Left colon (tissue), 2 donors: ENCODE results near the gene ARHGEF38. TPM values are rescaled to one million over a fixed set of nuclear protein-coding genes. Genes with fewer than 3 reads are reported as not detected.
"Not testable (repeated sequence)": the region's sequence is repeated elsewhere in the genome, so short reads cannot be mapped to it uniquely, and the experiment has no call there.

Experiments
- ATAC-seq: fragments of 200-7000 bp; cut with Tn5 transposase; one replicate; pipeline ENCODE4 v1.9.1; 2020; ENCODE audit warnings: mild to moderate bottlenecking, moderate library complexity
- DNase-seq, 2 donors: peaks; one replicate each; pipeline ENCODE4 v3.0.0-alpha.2; 2020
- intact Hi-C, 2 donors: fragments of 100-400 bp; cut with DNase I in 1 of 2; cut with micrococcal nuclease in 1 of 2; formaldehyde crosslinking; loops; one replicate each; pipeline versions ENCODE4 v1.11.2 to v1.14.0; 2022; cut with DNase I, micrococcal nuclease
- total RNA-seq, 2 donors: library from RNA; stranded (reverse); fragmentation: NEBNext Ultra II Directional; extraction: Animal tissue kit (Norgen Biotek cat#: 25700); gene quantifications; one replicate each; pipeline ENCODE4 v1.2.1, GENCODE V29; 2021
- donor health status: DM: no; HTN: no; CAD: no.
- donor health status: DM: yes; HTN: yes; CAD: no.

ARHGEF38 gene
- total RNA-seq, 2 donors from 2014 or later = 11.6 to 23.7 TPM

DNA sequence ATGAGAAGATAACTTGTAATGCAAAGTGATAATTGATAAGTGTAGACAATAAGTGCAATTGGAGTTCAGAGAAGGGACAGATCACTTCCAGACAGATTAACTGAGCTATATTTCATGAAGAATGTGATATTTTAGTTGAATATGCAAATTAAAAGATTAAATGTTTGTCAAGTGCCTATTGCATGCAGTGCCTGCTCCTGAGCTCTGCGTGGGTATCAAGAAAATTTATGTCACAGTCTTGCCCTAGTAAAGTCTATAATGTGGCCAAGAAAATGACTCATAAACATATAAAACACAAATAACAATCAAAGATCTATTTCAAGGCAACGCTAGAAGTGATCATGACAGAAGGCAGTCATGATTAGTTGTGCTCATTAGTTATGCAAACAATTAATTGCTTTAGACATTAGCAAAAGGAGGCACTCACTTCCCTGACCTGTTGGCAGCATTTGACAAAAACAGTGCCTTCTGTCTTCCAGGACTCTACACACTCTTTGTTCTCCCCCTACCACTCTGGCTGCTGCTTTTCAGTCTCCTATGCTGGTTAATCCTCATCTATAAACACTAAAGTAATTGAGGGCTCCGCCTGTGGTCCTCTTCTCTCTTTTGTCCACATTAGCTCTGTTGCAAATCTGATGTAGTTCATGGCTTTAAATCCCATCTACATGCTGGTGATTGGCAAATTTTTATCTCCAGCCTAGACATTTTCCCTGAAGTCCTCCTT is 47.7 kb downstream of the ARHGEF38 start:
- intact Hi-C loops = no loop called here
- no peak for DNase-seq
- ATAC-seq = no peak

DNA sequence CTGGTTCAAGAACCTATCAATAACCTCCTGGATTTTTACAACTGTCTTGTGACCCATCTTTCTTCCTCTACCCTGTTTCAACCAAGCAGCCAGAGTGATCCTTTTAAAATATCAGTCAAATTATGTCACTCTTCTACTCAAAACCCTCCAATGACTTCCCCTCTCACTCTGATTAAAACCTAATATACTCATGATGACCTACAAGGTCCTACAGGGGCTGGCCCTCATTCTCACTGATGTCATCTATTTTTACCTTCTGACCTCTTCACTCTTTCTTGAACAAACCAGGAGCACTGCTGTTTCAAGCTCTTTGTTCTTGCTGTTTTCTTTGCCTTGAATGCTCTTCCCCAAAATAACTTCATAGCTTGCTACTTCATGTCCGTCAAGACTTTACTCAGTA is 48.5 kb downstream of the ARHGEF38 start:
- intact Hi-C loops = no loop called here
- ATAC-seq (no peak), DNase-seq (no peak)

DNA sequence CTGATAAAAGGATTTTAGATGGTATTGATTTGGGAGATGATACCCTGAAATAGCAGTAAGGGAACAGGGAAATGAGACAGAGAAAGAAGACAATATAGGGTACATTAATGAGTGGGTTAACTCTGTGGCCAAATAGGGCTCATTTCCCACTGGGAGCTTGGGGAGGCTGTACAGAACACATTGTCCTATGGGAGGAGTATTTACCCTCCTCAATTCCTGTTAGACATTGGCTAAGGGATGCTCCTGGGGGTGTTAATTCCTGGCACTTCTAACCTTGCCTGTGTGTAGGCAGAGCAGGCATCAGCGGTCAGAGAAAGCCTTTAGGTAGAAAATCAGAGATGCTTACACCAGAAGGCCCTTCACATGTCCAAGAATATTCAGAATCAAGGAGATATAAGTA is 49.0 kb downstream of the ARHGEF38 start:
- no peak for DNase-seq
- intact Hi-C loops = no loop called here
- ATAC-seq = no peak

DNA sequence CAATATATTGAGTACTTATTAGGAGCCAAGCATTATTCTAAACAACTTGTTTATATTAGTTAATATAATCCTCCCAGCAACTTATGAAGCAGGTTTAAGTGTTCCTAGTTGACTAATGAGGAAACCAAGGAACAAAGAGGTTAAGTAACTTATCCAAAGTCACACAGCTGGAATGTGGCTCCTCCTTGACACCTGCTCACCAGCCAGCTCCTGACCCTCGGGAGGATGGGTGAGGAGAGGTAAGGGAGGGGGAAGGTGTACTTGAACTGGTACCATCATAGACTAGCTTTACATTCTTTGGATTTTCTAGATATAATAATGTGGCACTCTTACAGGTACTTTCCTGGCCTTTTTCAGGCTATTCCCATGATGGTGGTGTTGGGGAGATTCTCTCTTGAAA is 50.7 kb downstream of the ARHGEF38 start:
- DNase-seq (no peak), ATAC-seq (no peak)
- intact Hi-C loops = no loop called here

DNA sequence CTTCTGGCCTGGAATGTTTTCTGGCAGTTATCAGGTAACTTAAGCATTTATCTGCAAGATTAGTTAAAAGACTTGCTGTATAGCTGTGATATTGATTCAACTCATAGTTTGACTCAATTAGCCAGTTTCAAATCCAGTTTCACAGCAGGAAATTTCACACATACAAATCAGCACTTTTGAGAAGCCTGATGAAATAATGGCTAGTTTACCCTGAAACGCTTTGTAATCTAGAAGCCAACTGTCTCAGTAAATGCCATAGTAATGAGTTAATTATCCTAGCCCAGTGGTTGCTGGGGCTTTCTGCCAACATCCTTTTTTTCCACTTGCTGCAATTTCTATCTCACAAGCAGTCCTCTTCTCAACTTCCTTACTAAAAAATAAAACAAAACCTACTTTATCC is 53.1 kb downstream of the ARHGEF38 start:
- intact Hi-C loops = no loop called here
- no peak for ATAC-seq
- DNase-seq = no peak

DNA sequence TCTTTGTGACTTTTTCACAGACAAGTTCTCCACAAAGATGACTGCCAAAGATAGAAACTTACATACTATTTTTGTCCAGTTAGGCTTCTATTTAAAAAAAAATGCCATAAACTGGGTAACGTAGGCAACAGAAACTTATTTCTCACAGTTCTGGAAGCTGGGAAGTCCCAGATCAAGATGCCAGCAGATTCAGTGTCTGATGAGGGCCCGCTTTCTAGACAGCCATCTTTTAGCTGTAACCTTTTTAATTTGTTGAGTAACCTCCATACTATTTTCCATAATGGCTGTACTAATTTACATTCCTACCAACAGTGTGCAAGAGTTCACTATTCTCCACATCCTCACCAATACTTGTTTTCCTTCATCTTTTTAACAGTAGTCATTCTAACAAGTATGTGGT is 55.5 kb downstream of the ARHGEF38 start:
- intact Hi-C loops = no loop called here
- no peak for ATAC-seq
- no peak for DNase-seq

DNA sequence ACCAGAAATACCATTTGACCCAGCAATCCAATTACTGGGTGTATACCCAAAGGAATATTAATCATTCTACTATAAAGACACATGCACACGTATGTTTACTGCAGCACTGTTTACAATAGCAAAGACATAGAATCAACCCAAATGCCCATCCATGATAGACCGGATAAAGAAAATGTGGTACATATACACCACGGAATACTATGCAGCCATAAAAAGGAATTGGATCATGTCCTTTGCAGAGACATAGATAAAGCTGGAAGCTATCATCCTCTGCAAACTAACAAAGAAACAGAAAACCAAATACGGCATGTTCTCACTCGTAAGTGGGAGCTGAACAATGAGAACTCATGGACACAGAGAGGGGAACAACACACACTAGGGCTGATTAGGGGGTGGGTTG is 57.4 kb downstream of the ARHGEF38 start:
- ATAC-seq, intact Hi-C loops, DNase-seq: not testable (repeated sequence)

DNA sequence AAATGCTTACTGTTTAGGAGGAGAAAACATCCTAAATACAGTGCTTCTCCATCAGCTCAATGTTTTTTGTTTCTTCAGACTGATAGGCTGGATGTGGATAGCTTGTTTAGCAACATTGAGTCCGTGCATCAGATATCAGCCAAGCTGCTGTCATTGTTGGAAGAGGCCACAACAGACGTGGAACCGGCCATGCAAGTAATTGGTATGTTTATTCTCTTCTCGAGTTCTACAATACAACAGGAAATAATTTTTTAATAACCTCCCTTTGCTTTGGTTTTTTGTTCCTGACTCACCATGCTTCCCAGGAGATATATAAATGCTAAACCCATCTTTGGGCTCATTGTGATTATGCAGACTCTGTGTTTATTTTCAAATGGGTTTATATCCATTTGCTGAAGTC is 60.9 kb downstream of the ARHGEF38 start:
- intact Hi-C loops = no loop called here
- ATAC-seq (no peak), DNase-seq (no peak)

DNA sequence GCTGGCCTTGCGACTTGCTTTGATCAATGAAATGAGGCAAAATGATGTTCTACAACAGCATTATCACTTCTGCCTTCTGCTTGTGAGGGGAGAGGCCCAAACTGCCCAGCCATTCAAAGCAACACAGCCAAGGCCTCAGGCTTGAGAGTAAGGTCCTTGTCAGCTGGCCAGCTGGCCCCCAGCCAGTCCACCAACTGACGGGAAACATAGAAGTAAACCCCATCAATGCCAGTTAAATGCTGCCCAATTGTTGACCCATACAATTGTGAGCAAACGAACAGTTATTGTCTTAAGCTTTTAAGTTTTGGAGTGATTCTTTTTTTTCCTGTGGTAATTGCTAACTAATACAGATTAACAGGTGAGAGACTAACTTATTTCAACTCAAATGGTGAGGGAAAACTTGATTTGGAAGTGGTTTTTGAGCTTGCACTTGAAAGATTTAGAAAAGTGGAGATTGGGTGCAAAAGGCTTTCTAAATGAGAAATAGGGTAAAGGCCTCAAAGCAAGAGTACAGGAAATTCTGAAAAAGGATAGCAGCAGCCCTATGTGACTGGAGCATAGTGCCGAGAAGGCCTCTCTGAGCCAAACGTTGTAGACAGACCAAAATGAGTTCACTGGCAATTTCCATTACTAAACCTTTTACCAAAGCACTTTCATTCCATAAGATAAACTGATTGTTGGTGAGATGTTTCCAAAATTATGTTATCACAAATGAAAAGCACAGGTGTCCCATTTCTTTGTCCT is 66.9 kb downstream of the ARHGEF38 start:
- peak; percentile 78 for ATAC-seq
- intact Hi-C loops = no loop called here
- DNase-seq = peak; percentile 69 to 77

DNA sequence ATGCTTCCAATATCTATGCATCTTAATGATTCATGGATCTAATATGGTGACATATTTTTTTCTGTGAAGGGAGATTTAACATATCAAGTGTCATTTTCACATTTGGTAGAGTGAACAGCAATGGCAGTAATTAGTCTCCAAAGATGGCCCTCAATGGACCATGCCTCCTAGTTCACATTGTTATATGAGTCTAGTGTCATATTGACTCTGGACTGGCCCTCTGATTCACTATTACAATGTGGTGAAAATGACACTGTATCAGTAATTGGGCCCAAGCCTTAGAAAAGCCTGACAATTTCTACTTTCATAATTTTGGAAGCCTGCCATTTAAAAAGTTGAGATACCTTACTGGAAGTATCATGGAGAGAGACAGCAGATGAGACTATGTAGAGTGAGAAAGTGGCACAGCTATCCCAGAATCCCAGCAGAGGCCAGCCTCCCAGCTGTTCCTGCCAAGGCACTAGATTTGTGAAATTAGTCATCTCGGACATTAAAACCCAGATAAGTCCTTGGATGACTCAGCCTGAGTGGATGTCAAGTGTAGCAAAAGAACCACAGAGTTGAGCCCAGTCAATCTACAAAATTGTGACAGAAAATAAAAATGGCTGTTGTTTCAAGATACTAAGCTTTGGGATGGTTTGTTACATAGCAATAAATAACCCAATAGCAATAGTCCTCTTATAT is 68.4 kb downstream of the ARHGEF38 start:
- DNase-seq (no peak), ATAC-seq (no peak)
- intact Hi-C loops = no loop called here

DNA sequence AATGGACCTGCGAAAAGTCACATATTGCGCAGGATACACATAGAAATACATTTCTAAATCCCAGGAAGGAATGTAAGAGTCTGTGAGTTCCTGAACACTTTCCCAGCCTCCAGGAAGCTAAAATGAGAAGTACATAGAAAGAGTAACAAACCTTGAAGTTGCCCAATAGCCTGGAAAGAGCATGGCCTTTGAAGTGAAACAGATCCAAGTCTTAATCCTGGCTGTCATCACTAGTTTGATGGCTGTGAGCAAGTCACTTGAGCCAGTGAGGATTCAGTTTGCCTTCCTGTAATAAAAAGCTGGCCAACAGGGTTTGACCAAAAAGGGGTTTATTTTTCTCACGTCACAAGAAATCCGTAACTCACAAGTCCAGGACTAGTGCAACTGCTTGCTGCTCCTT is 69.8 kb downstream of the ARHGEF38 start:
- ATAC-seq (no peak), DNase-seq (no peak)
- intact Hi-C loops = no loop called here

DNA sequence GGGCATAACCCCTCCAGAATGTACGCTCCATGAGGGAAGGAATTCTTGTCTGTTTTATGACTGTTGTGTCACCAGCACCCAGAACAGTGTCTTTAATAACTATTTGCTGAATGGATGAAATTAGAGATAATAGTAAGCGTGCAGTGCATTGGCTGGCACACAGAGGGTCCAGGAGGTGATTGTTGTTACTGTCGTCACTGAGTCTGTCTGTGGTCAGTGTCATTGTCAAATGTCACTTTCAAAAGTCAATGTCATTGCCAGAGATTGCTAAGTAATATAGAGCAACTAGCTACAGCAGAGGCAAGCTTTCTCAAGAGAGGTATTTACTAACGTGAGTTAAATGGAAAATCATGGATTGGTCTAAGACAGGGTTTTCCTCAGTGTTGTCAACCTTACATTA is 70.7 kb downstream of the ARHGEF38 start:
- ATAC-seq (no peak), DNase-seq (no peak)
- intact Hi-C loops = no loop called here

DNA sequence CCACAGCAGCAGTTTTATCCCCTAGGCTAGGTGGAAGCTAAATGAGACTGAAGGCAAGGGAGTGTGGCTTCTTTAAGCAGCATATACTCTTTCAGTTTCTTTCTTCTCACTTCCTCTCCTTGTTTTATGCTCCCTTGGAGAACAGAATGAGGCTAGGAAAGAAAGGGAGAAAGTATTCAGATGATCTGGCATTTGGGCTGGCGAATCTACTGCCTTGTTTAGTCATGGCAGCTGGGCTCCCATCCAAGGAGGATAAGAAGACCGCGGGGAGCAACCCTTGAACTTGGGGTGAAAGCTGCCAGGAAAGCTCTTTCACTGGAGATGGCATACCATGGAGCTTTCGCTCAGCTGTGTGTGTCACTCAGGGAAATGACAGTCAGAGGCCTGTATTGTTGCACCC is 72.1 kb downstream of the ARHGEF38 start:
- ATAC-seq (peak; percentile 38), DNase-seq (peak in 1 of 2 donors; percentile 11)
- intact Hi-C loops = no loop called here

DNA sequence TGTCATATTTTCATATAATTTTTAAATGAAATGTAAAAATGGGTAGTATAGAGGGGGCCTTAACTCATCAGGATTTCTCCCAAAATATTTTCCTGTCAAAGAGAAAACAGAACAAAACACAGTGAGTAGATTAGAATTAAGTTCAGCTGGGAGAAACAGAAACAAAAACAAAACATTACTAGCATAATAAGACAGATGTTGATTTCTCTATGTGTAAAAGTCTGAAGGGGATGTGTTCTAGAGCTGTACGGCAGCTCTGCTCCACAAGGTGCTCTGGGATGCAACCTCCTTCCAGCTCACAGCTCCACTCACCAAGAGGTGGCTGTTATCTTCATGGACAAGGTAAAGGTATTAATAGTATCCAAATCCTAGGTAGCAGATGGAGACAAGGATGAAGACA is 72.8 kb downstream of the ARHGEF38 start:
- no peak for DNase-seq
- ATAC-seq = no peak
- intact Hi-C loops = no loop called here

DNA sequence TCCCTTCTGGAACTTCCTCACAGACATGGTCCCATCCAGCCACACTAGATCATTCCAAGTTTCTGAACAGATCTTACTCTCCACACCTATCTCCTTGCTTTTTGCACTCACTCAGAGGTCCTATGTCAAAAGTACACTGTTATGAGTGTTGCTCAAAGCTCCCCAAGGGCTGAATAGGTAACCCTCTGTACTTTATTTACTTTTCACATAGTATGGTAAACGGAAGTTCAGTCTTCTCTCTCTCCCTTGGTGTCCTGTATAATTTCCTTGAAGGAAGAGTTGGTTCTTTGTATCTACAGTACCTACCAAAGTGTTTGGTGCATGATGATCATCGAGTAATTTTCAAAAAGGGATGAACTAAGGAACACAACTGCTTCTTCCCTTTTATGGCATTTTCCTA is 74.4 kb downstream of the ARHGEF38 start:
- ATAC-seq (peak; percentile 80), DNase-seq (no peak)
- intact Hi-C loops = no loop called here

DNA sequence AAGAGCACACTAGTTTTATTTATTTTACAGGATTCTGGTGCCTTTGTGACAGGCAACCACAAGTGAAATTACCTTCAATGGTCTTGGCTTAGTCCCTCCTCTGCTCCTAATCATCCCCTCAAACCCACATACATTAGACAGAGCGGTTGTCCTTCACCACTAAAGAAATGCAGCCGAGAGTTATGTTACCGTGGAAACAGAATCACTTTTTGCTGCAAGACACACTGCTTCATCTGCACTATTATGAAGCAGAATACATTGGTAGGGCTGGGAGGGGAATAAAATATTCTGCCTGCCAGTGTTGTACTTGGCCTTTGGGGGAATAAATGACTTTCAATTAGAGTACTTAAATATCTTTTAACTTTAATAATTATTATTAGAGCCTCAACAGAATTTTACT is 75.2 kb downstream of the ARHGEF38 start:
- ATAC-seq (no peak), DNase-seq (no peak)
- intact Hi-C loops = no loop called here

DNA sequence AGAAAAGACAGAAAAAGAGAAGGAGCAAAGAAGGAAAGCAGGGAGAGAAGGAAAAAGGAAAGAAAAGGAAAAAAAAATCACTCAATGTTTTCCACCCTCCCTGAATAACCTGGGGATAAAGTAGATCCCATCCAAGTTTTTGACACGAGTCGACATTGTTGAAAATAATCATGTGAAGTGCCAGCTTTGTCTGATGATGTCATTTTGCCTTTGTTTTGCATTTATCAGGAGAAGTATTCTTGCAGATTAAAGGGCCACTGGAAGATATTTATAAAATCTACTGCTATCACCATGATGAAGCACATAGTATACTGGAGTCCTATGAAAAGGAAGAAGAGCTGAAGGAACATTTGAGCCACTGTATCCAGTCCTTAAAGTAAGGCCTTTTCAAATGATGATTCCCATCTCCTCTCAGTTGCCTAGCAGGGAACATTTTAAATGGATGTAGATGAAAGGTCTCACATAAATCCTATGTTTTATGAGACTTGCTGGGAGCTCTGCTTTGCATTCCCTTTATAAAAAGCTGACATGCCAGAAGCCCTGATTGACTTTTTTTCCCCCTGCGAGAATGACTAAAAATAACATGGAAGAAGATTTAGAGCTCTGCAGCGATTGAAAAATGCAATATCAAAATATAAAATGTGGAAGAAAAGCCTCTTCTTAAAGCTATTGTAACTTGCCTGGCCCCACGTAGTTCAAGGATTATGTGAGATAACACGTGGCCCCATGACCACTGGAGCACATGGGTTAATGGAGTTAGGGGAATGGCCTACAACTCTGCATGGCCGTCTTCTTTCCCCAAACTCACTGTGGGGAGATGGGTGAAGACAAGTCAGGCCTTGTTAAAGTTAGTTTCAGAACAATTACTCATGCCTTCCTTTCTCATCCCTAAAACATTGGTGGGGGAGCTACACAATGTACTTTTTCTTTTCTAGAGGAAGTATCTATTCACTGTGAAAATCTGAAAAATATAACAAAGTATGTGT is 78.5 kb downstream of the ARHGEF38 start:
- no peak for DNase-seq
- intact Hi-C loops = no loop called here

DNA sequence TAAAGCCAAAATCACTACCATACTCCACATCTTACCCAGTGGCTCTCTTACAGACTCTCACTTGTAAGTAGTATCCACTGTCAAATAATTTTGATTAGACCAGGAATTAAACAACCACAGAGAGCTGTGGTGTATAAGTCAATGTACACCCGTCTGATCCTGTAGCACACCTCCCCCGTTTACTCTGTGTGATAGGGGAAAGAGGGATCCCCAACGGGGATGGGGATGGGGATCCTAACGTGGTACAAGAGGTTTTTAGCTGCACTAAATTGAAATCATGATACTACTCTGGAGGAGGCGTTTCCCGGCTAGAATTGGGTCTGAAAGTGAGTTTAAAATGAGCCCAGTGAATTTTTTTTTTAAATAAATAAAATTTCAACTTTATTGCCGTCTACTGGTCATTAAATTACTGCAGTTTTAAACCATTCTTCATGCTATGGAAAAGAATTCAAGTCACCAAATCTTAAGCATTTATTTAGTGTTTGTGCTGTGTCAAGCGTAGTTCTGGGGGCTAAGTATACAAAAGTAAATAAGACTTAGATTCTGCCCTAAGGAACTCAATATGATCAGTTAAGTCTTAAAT is 79.5 kb downstream of the ARHGEF38 start:
- ATAC-seq = no peak
- no peak for DNase-seq
- intact Hi-C loops = no loop called here

More for the DNA sequence above, 78.5 kb downstream of the ARHGEF38 start:
- no peak for ATAC-seq

DNA sequence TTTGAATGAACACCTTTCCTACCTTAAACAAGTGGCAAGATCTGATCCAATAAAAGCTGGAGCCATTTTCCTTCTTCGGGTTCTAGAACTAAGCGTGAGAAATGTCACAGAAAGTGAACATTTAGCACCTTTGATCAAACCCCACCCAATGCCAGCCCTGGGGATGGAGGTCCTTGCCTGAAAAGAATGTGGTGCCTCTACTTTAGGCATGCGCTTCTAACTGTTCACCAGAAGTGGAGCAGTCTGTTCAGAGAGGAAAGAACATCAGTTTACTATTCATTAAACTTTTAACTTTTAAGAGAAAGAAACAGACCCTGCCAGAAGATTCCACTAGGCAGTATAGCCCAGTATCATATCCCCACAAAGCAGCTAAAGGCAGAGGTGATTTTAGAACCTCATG is 80.2 kb downstream of the ARHGEF38 start:
- ATAC-seq = peak; percentile 41
- no peak for DNase-seq
- intact Hi-C loops = no loop called here
